Measurements from ENCODE around the gene DOCK1.

Gene DOCK1

DNA sequence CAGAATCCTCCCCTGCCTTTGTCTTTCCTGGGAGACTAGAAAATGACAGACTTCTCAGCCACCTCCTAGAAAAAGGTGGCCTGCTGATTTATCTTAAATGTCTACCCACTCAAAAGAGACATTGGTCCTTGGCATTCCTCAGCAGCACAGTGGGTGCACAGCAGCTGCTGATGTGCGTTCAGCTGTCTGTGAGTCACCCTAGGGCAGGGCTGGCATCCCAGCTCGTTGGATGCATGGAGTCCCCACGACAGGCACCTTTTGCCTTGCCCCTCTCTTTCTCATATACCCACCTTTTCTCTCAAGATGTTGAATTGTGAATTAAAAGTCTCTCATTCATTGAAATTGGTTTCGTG is 113.0 kb downstream of the DOCK1 start:
- no CpG with 5 or more reads among the region's 4 CpGs for WGBS (ENCODE audit: extremely low coverage, insufficient coverage, insufficient read length)
- Histone ChIP-seq H3K14ac (ENCODE audit: low read length) (no peak overlapping the region), H3K9ac (ENCODE audit: low read length) (no peak overlapping the region), H4K8ac (ENCODE audit: low read depth, low read length) (no peak overlapping the region), H3K27me3 (ENCODE audit: insufficient read depth, low read length) (no peaks in the 10 kb centered on the region), H3K4me3 (ENCODE audit: low read depth, low read length) (no peak overlapping the region), H3K18ac (ENCODE audit: low read length) (no peak overlapping the region), H2AK5ac (ENCODE audit: low read length) (no peak overlapping the region), H3K4me1 (ENCODE audit: control insufficient read depth in 1 of 2, insufficient read depth in 2 of 2, low read length in 2 of 2) (peaks cover 7 to 9% of the 10 kb centered on the region in 2 experiments), H2BK12ac (ENCODE audit: low read length) (no peak overlapping the region), H3K79me2 (ENCODE audit: control insufficient read depth, insufficient read depth, low read length, poor library complexity) (no peaks in the 10 kb centered on the region), H3K79me1 (ENCODE audit: low read length) (no peaks in the 10 kb centered on the region), H2BK5ac (ENCODE audit: low read depth, low read length, poor library complexity) (no peak overlapping the region), H3K23ac (ENCODE audit: low read length) (no peak overlapping the region), H3K9me3 (ENCODE audit: insufficient read depth, low read depth, low read length) (no peaks in the 10 kb centered on the region), H2BK120ac (ENCODE audit: insufficient read depth, low read length, poor library complexity) (no peak overlapping the region), H3K4me2 (ENCODE audit: low read length) (no peak overlapping the region), H3K4ac (ENCODE audit: low read depth, low read length) (no peak overlapping the region), H3K36me3 (ENCODE audit: control insufficient read depth in 1 of 2, insufficient read depth in 2 of 2, low read length in 2 of 2) (peaks cover 50 to 61% of the 10 kb centered on the region in 2 experiments), H4K91ac (ENCODE audit: low read depth, low read length) (no peak overlapping the region), H3K27ac (ENCODE audit: low read depth, low read length) (no peak overlapping the region), H4K12ac (ENCODE audit: low read depth, low read length) (no peak overlapping the region), H2AFZ (ENCODE audit: insufficient read depth, low read length, poor library complexity) (no peak overlapping the region)
- no peak for DNase-seq

DNA sequence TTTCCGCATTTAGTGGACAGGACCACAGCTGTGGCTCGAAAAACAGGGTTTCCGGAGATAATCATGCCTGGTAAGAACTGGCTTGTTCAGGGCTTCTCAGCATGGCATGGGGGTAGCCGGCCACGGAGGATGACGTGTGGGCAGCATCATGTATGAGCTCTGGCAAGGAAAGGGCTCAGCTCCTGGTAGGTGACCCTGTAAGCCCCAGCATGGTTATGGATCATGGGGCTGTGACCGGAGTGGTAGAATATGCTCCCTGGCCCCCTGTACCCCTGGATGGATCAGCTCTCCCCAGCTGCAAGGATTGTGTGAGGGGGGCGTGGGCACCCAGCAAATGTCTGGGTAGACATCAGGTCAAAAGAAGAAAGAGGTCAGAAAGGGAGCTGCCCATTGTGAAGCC is 113.5 kb downstream of the DOCK1 start:
- Histone ChIP-seq H3K14ac (ENCODE audit: low read length) (no peak overlapping the region), H2AK5ac (ENCODE audit: low read length) (no peak overlapping the region), H3K27me3 (ENCODE audit: insufficient read depth, low read length) (no peaks in the 10 kb centered on the region), H4K8ac (ENCODE audit: low read depth, low read length) (no peak overlapping the region), H3K9me3 (ENCODE audit: insufficient read depth, low read depth, low read length) (no peaks in the 10 kb centered on the region), H2AFZ (ENCODE audit: insufficient read depth, low read length, poor library complexity) (no peak overlapping the region), H3K27ac (ENCODE audit: low read depth, low read length) (no peak overlapping the region), H3K36me3 (ENCODE audit: control insufficient read depth in 1 of 2, insufficient read depth in 2 of 2, low read length in 2 of 2) (peaks cover 53 to 65% of the 10 kb centered on the region in 2 experiments), H3K4me1 (ENCODE audit: control insufficient read depth in 1 of 2, insufficient read depth in 2 of 2, low read length in 2 of 2) (peaks cover 2 to 4% of the 10 kb centered on the region in 2 experiments), H4K91ac (ENCODE audit: low read depth, low read length) (no peak overlapping the region), H3K4me2 (ENCODE audit: low read length) (no peak overlapping the region), H3K23ac (ENCODE audit: low read length) (no peak overlapping the region), H3K79me1 (ENCODE audit: low read length) (no peaks in the 10 kb centered on the region), H3K9ac (ENCODE audit: low read length) (no peak overlapping the region), H3K4ac (ENCODE audit: low read depth, low read length) (no peak overlapping the region), H3K79me2 (ENCODE audit: control insufficient read depth, insufficient read depth, low read length, poor library complexity) (no peaks in the 10 kb centered on the region), H2BK5ac (ENCODE audit: low read depth, low read length, poor library complexity) (no peak overlapping the region), H4K12ac (ENCODE audit: low read depth, low read length) (no peak overlapping the region), H2BK12ac (ENCODE audit: low read length) (no peak overlapping the region), H3K18ac (ENCODE audit: low read length) (no peak overlapping the region), H3K4me3 (ENCODE audit: low read depth, low read length) (no peak overlapping the region), H2BK120ac (ENCODE audit: insufficient read depth, low read length, poor library complexity) (no peak overlapping the region)
- no CpG with 5 or more reads among the region's 8 CpGs for WGBS (ENCODE audit: extremely low coverage, insufficient coverage, insufficient read length)
- no peak for DNase-seq

DNA sequence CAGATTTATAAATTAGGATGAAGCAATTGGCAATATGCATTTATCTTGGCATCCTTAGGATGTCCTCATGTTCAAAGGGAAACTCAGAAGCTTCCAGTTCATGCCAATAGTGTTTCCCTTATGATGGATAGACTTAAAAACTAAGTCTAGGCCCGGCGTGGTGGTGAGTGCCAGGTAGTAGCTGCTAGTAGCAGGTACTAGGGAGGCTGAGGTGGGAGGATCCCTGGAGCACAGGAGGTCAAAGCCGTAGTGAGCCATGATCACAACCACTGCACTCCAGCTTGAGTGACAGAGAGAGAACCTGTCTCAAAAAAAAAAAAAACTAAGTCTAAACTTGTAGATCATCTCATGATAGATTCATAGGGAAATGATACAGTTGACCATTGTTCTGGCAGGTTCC is 115.0 kb downstream of the DOCK1 start:
- H3K79me2 ChIP-seq (ENCODE audit: control insufficient read depth, insufficient read depth, low read length, poor library complexity): no peaks in the 10 kb centered on the region
- no peak overlapping the region for H2BK120ac ChIP-seq (ENCODE audit: insufficient read depth, low read length, poor library complexity)
- H3K18ac ChIP-seq (ENCODE audit: low read length): no peak overlapping the region
- no peak overlapping the region for H2AK5ac ChIP-seq (ENCODE audit: low read length)
- H4K12ac ChIP-seq (ENCODE audit: low read depth, low read length): no peak overlapping the region
- H3K79me1 ChIP-seq (ENCODE audit: low read length): no peaks in the 10 kb centered on the region
- H3K4me2 ChIP-seq (ENCODE audit: low read length): no peak overlapping the region
- H3K23ac ChIP-seq (ENCODE audit: low read length): no peak overlapping the region
- no peaks in the 10 kb centered on the region for H3K27me3 ChIP-seq (ENCODE audit: insufficient read depth, low read length)
- no peak overlapping the region for H3K27ac ChIP-seq (ENCODE audit: low read depth, low read length)
- no peak overlapping the region for H2BK12ac ChIP-seq (ENCODE audit: low read length)
- no peak overlapping the region for H3K9ac ChIP-seq (ENCODE audit: low read length)
- H3K4me3 ChIP-seq (ENCODE audit: low read depth, low read length): no peak overlapping the region
- H3K4me1 ChIP-seq (ENCODE audit: control insufficient read depth in 1 of 2, insufficient read depth in 2 of 2, low read length in 2 of 2): peaks cover 0 to 2% of the 10 kb centered on the region in 2 experiments
- H2BK5ac ChIP-seq (ENCODE audit: low read depth, low read length, poor library complexity): no peak overlapping the region
- H3K14ac ChIP-seq (ENCODE audit: low read length): no peak overlapping the region
- no peak overlapping the region for H4K8ac ChIP-seq (ENCODE audit: low read depth, low read length)
- no peak for DNase-seq
- no peak overlapping the region for H2AFZ ChIP-seq (ENCODE audit: insufficient read depth, low read length, poor library complexity)
- no peaks in the 10 kb centered on the region for H3K9me3 ChIP-seq (ENCODE audit: insufficient read depth, low read depth, low read length)
- no peak overlapping the region for H4K91ac ChIP-seq (ENCODE audit: low read depth, low read length)
- H3K4ac ChIP-seq (ENCODE audit: low read depth, low read length): no peak overlapping the region
- no CpG with 5 or more reads among the region's 3 CpGs for WGBS (ENCODE audit: extremely low coverage, insufficient coverage, insufficient read length)
- peaks cover 56 to 75% of the 10 kb centered on the region in 2 experiments for H3K36me3 ChIP-seq (ENCODE audit: control insufficient read depth in 1 of 2, insufficient read depth in 2 of 2, low read length in 2 of 2)

- Histone ChIP-seq H3K4me1 (ENCODE audit: control insufficient read depth in 1 of 2, insufficient read depth in 2 of 2, low read length in 2 of 2) (peaks cover 0 to 2% of the 10 kb centered on the region in 2 experiments), H3K9ac (ENCODE audit: low read length) (no peak overlapping the region), H3K14ac (ENCODE audit: low read length) (no peak overlapping the region), H4K12ac (ENCODE audit: low read depth, low read length) (no peak overlapping the region), H2BK5ac (ENCODE audit: low read depth, low read length, poor library complexity) (no peak overlapping the region), H3K27me3 (ENCODE audit: insufficient read depth, low read length) (no peaks in the 10 kb centered on the region), H3K9me3 (ENCODE audit: insufficient read depth, low read depth, low read length) (no peaks in the 10 kb centered on the region), H3K4ac (ENCODE audit: low read depth, low read length) (no peak overlapping the region), H3K4me2 (ENCODE audit: low read length) (no peak overlapping the region), H3K27ac (ENCODE audit: low read depth, low read length) (no peak overlapping the region), H2BK12ac (ENCODE audit: low read length) (no peak overlapping the region), H3K79me2 (ENCODE audit: control insufficient read depth, insufficient read depth, low read length, poor library complexity) (no peaks in the 10 kb centered on the region), H4K91ac (ENCODE audit: low read depth, low read length) (no peak overlapping the region), H3K79me1 (ENCODE audit: low read length) (no peaks in the 10 kb centered on the region), H3K36me3 (ENCODE audit: control insufficient read depth in 1 of 2, insufficient read depth in 2 of 2, low read length in 2 of 2) (peaks cover 45 to 70% of the 10 kb centered on the region in 2 experiments), H2AK5ac (ENCODE audit: low read length) (no peak overlapping the region), H4K8ac (ENCODE audit: low read depth, low read length) (no peak overlapping the region), H2BK120ac (ENCODE audit: insufficient read depth, low read length, poor library complexity) (no peak overlapping the region), H3K23ac (ENCODE audit: low read length) (no peak overlapping the region), H3K18ac (ENCODE audit: low read length) (no peak overlapping the region), H3K4me3 (ENCODE audit: low read depth, low read length) (no peak overlapping the region), H2AFZ (ENCODE audit: insufficient read depth, low read length, poor library complexity) (no peak overlapping the region)
- no peak for DNase-seq
- no CpG with 5 or more reads among the region's 6 CpGs for WGBS (ENCODE audit: extremely low coverage, insufficient coverage, insufficient read length)
Observed at GRCh38 chr10:127021801-127022200, 116.6 kb downstream of the DOCK1 start.

Data from trophoblast cell (in vitro differentiated cells and primary cell).